K562 (cell line): ENCODE results near the gene TXK. TPM values are rescaled to one million over a fixed set of nuclear protein-coding genes. Genes with fewer than 3 reads are reported as not detected.
A peak's percentile ranks its signal among the peaks of the same experiment; 100 is the strongest.

Experiments
- ATAC-seq: fragments of 200-7000 bp; cut with Tn5 transposase; 3 replicates; pipeline ENCODE4 v1.9.1; 2020; ENCODE audit warnings: moderate library complexity
- BruUV-seq: library from RNA; stranded (reverse); fragments of 400-500 nt; replicated peaks from 2 replicates; lab custom pipeline; 2021; lab: Mats Ljungman, UMichigan
- CTCF ChIA-PET: fragments of 300-600 bp; formaldehyde crosslinking; extraction: SDS; loops from one replicate; lab custom pipeline; 2021; ENCODE audit warnings: low intra/inter-chr PET ratio; lab: Yijun Ruan, JAX
- POLR2A ChIA-PET: fragments of 300-600, 350-650 bp; sonication (Branson Sonifier 250); formaldehyde crosslinking; extraction: SDS; loops from one replicate; lab custom pipeline; 2021; ENCODE audit warnings: antibody characterized with exemption, inconsistent platforms; lab: Yijun Ruan, JAX
- DNase-seq, 4 experiments: peaks; one replicate each; pipeline versions ENCODE4 v3.0.0 to v3.0.0-alpha.2; 2011 to 2018; ENCODE audit warnings: low spot score in 3 of 4, mixed read lengths in 3 of 4; ENCODE audit errors: extremely low read depth in 1 of 4
- FAIRE-seq: peaks from 2 replicates; lab custom pipeline; 2011; peaks lifted over from hg19 to GRCh38; lab: Jason Lieb, UNC
- H2AFZ ChIP-seq: 2 replicates; pipeline ENCODE4 v1.6.0; 2011; ENCODE audit warnings: low read depth, low read length, control low read depth, inconsistent platforms
- H3K27ac ChIP-seq: fragments of 200-600 bp; 3 replicates; pipeline ENCODE4 v1.8.0; 2011; ENCODE audit warnings: low read depth, mild to moderate bottlenecking, control low read depth, inconsistent platforms, low read length, moderate library complexity, mixed read lengths; ENCODE audit errors: extremely low read depth
- H3K27me3 ChIP-seq, 2 experiments: fragments of 300-600 bp in 1 of 2; 2 replicates in 1 of 2; 3 replicates in 1 of 2; pipeline versions ENCODE4 v1.6.0 to v1.8.0; 2011; ENCODE audit warnings: inconsistent platforms in 2 of 2, low read length in 2 of 2, mild to moderate bottlenecking in 1 of 2, mixed read lengths in 1 of 2, moderate library complexity in 1 of 2; ENCODE audit not compliant: control insufficient read depth in 2 of 2, insufficient read depth in 2 of 2
- H3K36me3 ChIP-seq: fragments of 300-600 bp; 3 replicates; pipeline ENCODE4 v1.8.0; 2011; ENCODE audit warnings: mild to moderate bottlenecking, low read length, inconsistent platforms; ENCODE audit not compliant: control insufficient read depth, insufficient read depth
- H3K4me1 ChIP-seq, 2 experiments: fragments of 200-600 bp in 1 of 2; replicated peaks in 1 of 2; 2 replicates in 1 of 2; 3 replicates in 1 of 2; pipeline versions ENCODE4 v1.5.1 to v1.8.0; 2011; ENCODE audit warnings: inconsistent platforms in 2 of 2, low read length in 2 of 2, mild to moderate bottlenecking in 1 of 2, mixed read lengths in 1 of 2, moderate library complexity in 1 of 2; ENCODE audit not compliant: control insufficient read depth in 2 of 2, insufficient read depth in 2 of 2
- H3K4me2 ChIP-seq: 2 replicates; pipeline ENCODE4 v1.6.1; 2011; ENCODE audit warnings: low read length, control low read depth, inconsistent platforms, mixed read lengths; ENCODE audit not compliant: insufficient read depth
- H3K4me3 ChIP-seq: fragments of 200-600 bp; sonication (generic), shearing (Covaris generic); 2 replicates; pipeline ENCODE4 v1.5.1; 2016; ENCODE audit warnings: control low read depth, inconsistent platforms
- H3K79me2 ChIP-seq: fragments of 200-600 bp; 3 replicates; pipeline ENCODE4 v1.8.0; 2011; ENCODE audit warnings: low read length, inconsistent platforms; ENCODE audit not compliant: control insufficient read depth, insufficient read depth
- H3K9ac ChIP-seq, 2 experiments: 2 replicates each; pipeline versions ENCODE4 v1.6.0 to v1.6.1; 2011; ENCODE audit warnings: low read depth in 2 of 2, low read length in 2 of 2, control low read depth in 1 of 2, inconsistent platforms in 1 of 2, mild to moderate bottlenecking in 1 of 2, mixed read lengths in 1 of 2; ENCODE audit not compliant: insufficient read depth in 1 of 2
- H3K9me1 ChIP-seq: one replicate; pipeline ENCODE4 v1.6.0; 2011; ENCODE audit warnings: inconsistent platforms, mild to moderate bottlenecking, low read length, moderate library complexity; ENCODE audit not compliant: control insufficient read depth, insufficient read depth
- H3K9me3 ChIP-seq: replicated peaks from 2 replicates; pipeline ENCODE4 v1.5.1; 2011; ENCODE audit warnings: low read depth, low read length, inconsistent platforms; ENCODE audit not compliant: control insufficient read depth, insufficient read depth
- H4K20me1 ChIP-seq: replicated peaks from 2 replicates; pipeline ENCODE4 v1.6.1; 2011; ENCODE audit warnings: low read length, inconsistent platforms, mixed read lengths; ENCODE audit not compliant: control insufficient read depth, insufficient read depth
- MEIS2 ChIP-seq: fragments of 450-650 bp; IDR thresholded peaks from 2 replicates; pipeline ENCODE4 v1.6.1; 2014; ENCODE audit warnings: mild to moderate bottlenecking; ENCODE audit not compliant: partially characterized antibody
- RAD21 ChIP-seq, 2 experiments: fragments of 250-450 bp in 1 of 2; fragments of 450-650 bp in 1 of 2; sonication (Bioruptor Pico) in 1 of 2; formaldehyde crosslinking in 1 of 2; IDR thresholded peaks in 1 of 2; conservative IDR thresholded peaks in 1 of 2; 2 replicates each; pipeline versions ENCODE4 v1.4.0 to v1.8.0; 2020 to 2022; ENCODE audit warnings: mild to moderate bottlenecking in 2 of 2, moderate library complexity in 1 of 2
- SREBF1 ChIP-seq: fragments of 150-350 bp; IDR thresholded peaks from 2 replicates; pipeline ENCODE4 v1.6.1; 2014; ENCODE audit warnings: antibody characterized with exemption, low read depth, low read length, borderline replicate concordance
- ZNF184 ChIP-seq: sonication (generic); formaldehyde crosslinking; IDR thresholded peaks from 2 replicates; pipeline ENCODE4 v1.5.0; 2020; ENCODE audit warnings: missing genetic modification reagents
- WGBS: fragments of 100-300 bp; shearing (Covaris generic); methylation state at CpG from one replicate; pipeline ENCODE4 v1.1.6; 2016; ENCODE audit warnings: low coverage, mixed read lengths; ENCODE audit not compliant: insufficient coverage; ENCODE audit errors: missing lambda C conversion rate; 5-methylcytosine and 5-hydroxymethylcytosine counted together
- in situ Hi-C: fragments of 300-500 bp; cut with MboI; formaldehyde crosslinking; loops from 4 replicates; pipeline ENCODE4 v1.15.0; 2018; ENCODE audit warnings: inconsistent platforms, mixed read lengths
- intact Hi-C: fragments of 100-400 bp; cut with micrococcal nuclease; formaldehyde crosslinking; loops from 2 replicates; pipeline ENCODE4 v1.14.2; 2022
- polyA plus RNA-seq, 8 experiments: library from polyadenylated mRNA; depleted of rRNA in 4 of 8; stranded (reverse) in 5 of 8; unstranded in 3 of 8; fragments of >200 nt; fragmentation: Nextera tagmentation in 2 of 8; fragmentation: Illumina TruSeq in 1 of 8; extraction: Ambion mirVana in 2 of 8; extraction: Trizol in 1 of 8; gene quantifications; 2 replicates each; pipeline versions ENCODE4 v1.2.1 to v1.2.3, GENCODE V29; 2011 to 2014; ENCODE audit warnings: inconsistent platforms in 1 of 8, missing spikeins in 1 of 8
- total RNA-seq, 7 experiments: library from RNA; depleted of rRNA in 6 of 7; stranded (reverse); fragments of >200 nt in 6 of 7; fragmentation: Illumina TruSeq in 2 of 7; extraction: Trizol in 2 of 7; gene quantifications; 2 replicates each; pipeline versions ENCODE4 v1.2.1 to v1.2.3, GENCODE V29; 2011 to 2021; ENCODE audit warnings: low replicate concordance in 1 of 7
- TF ChIP-seq, protein P1 (sequence below): fragments of 450-650 bp; IDR thresholded peaks from 2 replicates; pipeline ENCODE4 v1.6.1; 2016
- TF ChIP-seq, protein P2 (sequence below), 3 experiments: IDR thresholded peaks in 2 of 3; conservative IDR thresholded peaks in 1 of 3; 2 replicates each; pipeline ENCODE4 v1.5.1; 2011 to 2012; ENCODE audit warnings: low read length in 3 of 3, mild to moderate bottlenecking in 3 of 3, control low read depth in 2 of 3, improper control_type of control experiment in 1 of 3, inconsistent platforms in 1 of 3, low read depth in 1 of 3, mixed read lengths in 1 of 3, moderate library complexity in 1 of 3; ENCODE audit not compliant: insufficient read depth in 2 of 3
- TF ChIP-seq, protein P3 (sequence below), 2 experiments: fragments of 450-650 bp; formaldehyde crosslinking in 1 of 2; IDR thresholded peaks; 2 replicates each; pipeline versions ENCODE4 v1.4.0 to v1.6.1; 2014 to 2020; ENCODE audit warnings: mild to moderate bottlenecking in 2 of 2, borderline replicate concordance in 1 of 2, low read depth in 1 of 2

The TXK gene
- total and polyA plus RNA-seq, 9 of the 15 experiments (the other 6 are each of a cell fraction or from before 2014, with no cell fraction given): 0.24 to 1.1 (median 0.45) TPM; not detected in 1

- H3K36me3 ChIP-seq: no peaks in the 10 kb centered on the region
- H3K27ac ChIP-seq: no peak overlapping the region
- H3K4me2 ChIP-seq: no peak overlapping the region
- POLR2A ChIA-PET: interaction anchor here (0.7 kb wide), 1 partner anchor 527 kb away, joined by 3 read pairs; no protein-coding TSS in a partner anchor
- no peaks in the 10 kb centered on the region for H3K9me1 ChIP-seq
- no peak overlapping the region for H3K4me3 ChIP-seq
- CTCF ChIA-PET: no interaction called here
- peak; percentile 84 for ATAC-seq
- H3K27me3 ChIP-seq: no peaks in the 10 kb centered on the region
- no peak overlapping the region for H3K9ac ChIP-seq
- no peaks in the 10 kb centered on the region for H3K4me1 ChIP-seq
- no peak overlapping the region for H2AFZ ChIP-seq
- intact Hi-C loops (no loop called here), in situ Hi-C loops (no loop called here)
- H3K79me2 ChIP-seq: no peaks in the 10 kb centered on the region
- WGBS: 0% methylated on average over 1 of the region's 1 CpG
- peak; percentile 32 to 41 (median 38) for DNase-seq
- H4K20me1 ChIP-seq: no peaks in the 10 kb centered on the region
- BruUV-seq: no TSS peak
- H3K9me3 ChIP-seq: no peaks in the 10 kb centered on the region
- FAIRE-seq: no peak
- TF ChIP-seq, protein P1, sequence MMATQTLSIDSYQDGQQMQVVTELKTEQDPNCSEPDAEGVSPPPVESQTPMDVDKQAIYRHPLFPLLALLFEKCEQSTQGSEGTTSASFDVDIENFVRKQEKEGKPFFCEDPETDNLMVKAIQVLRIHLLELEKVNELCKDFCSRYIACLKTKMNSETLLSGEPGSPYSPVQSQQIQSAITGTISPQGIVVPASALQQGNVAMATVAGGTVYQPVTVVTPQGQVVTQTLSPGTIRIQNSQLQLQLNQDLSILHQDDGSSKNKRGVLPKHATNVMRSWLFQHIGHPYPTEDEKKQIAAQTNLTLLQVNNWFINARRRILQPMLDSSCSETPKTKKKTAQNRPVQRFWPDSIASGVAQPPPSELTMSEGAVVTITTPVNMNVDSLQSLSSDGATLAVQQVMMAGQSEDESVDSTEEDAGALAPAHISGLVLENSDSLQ: peak; percentile 53; the same call in 1 of the 2 replicates
- TF ChIP-seq, protein P2, sequence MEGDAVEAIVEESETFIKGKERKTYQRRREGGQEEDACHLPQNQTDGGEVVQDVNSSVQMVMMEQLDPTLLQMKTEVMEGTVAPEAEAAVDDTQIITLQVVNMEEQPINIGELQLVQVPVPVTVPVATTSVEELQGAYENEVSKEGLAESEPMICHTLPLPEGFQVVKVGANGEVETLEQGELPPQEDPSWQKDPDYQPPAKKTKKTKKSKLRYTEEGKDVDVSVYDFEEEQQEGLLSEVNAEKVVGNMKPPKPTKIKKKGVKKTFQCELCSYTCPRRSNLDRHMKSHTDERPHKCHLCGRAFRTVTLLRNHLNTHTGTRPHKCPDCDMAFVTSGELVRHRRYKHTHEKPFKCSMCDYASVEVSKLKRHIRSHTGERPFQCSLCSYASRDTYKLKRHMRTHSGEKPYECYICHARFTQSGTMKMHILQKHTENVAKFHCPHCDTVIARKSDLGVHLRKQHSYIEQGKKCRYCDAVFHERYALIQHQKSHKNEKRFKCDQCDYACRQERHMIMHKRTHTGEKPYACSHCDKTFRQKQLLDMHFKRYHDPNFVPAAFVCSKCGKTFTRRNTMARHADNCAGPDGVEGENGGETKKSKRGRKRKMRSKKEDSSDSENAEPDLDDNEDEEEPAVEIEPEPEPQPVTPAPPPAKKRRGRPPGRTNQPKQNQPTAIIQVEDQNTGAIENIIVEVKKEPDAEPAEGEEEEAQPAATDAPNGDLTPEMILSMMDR (IDR thresholded peaks at IDR 0.05 in 2 of 3, conservative IDR thresholded peaks at IDR 0.05 in 1 of 3; ENCODE audit: insufficient read depth in 2 of 3, low read depth in 1 of 3, low read length in 3 of 3): peak; percentile 51 to 55 (median 52); a peak in 4 of 6 replicates
- TF ChIP-seq, protein P3, sequence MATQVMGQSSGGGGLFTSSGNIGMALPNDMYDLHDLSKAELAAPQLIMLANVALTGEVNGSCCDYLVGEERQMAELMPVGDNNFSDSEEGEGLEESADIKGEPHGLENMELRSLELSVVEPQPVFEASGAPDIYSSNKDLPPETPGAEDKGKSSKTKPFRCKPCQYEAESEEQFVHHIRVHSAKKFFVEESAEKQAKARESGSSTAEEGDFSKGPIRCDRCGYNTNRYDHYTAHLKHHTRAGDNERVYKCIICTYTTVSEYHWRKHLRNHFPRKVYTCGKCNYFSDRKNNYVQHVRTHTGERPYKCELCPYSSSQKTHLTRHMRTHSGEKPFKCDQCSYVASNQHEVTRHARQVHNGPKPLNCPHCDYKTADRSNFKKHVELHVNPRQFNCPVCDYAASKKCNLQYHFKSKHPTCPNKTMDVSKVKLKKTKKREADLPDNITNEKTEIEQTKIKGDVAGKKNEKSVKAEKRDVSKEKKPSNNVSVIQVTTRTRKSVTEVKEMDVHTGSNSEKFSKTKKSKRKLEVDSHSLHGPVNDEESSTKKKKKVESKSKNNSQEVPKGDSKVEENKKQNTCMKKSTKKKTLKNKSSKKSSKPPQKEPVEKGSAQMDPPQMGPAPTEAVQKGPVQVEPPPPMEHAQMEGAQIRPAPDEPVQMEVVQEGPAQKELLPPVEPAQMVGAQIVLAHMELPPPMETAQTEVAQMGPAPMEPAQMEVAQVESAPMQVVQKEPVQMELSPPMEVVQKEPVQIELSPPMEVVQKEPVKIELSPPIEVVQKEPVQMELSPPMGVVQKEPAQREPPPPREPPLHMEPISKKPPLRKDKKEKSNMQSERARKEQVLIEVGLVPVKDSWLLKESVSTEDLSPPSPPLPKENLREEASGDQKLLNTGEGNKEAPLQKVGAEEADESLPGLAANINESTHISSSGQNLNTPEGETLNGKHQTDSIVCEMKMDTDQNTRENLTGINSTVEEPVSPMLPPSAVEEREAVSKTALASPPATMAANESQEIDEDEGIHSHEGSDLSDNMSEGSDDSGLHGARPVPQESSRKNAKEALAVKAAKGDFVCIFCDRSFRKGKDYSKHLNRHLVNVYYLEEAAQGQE (IDR thresholded peaks at IDR 0.05; ENCODE audit: borderline replicate concordance): peak; percentile 12; the same call in 1 of the 2 replicates
- TF ChIP-seq, protein P3 (CRISPR knock-in tag; IDR thresholded peaks at IDR 0.05; ENCODE audit: low read depth): no peak
- TF ChIP-seq MEIS2: peak; percentile 81
- no peak for TF ChIP-seq SREBF1
- TF ChIP-seq RAD21 (CRISPR knock-in tag; conservative IDR thresholded peaks at IDR 0.05 in 1 of 2, IDR thresholded peaks at IDR 0.05 in 1 of 2): peak in 1 of 2 experiments; percentile 52; a peak in 2 of 4 replicates
- no peak for TF ChIP-seq ZNF184 (CRISPR knock-in tag)
Measured at GRCh38 chr4:48033825-48034413, 100.1 kb downstream of the TXK start.
